SK-N-SH treated with all-trans-retinoic acid at 6 μM for 48 hours (cell line): ENCODE measurements around the gene MTFP1.
"Not testable (repeated sequence)": the region's sequence is repeated elsewhere in the genome, so short reads cannot be mapped to it uniquely, and the experiment has no call there.

Experiments
- ATAC-seq: fragments of 200-7000 bp; cut with Tn5 transposase; 3 replicates; pipeline ENCODE4 v1.9.1; 2020; ENCODE audit warnings: mild to moderate bottlenecking, moderate library complexity
- ARNTL ChIP-seq: fragments of 450-650 bp; formaldehyde crosslinking; IDR thresholded peaks from 2 replicates; pipeline ENCODE4 v1.5.0; 2020; ENCODE audit warnings: low read depth, mild to moderate bottlenecking, moderate library complexity, borderline replicate concordance
- BACH2 ChIP-seq: fragments of 250-450 bp; sonication (Bioruptor Pico); IDR thresholded peaks from 2 replicates; pipeline ENCODE4 v1.9.0; 2021; ENCODE audit warnings: mild to moderate bottlenecking, borderline replicate concordance
- CREB5 ChIP-seq: fragments of 250-450 bp; sonication (Bioruptor Pico); IDR thresholded peaks from 2 replicates; pipeline ENCODE4 v1.5.1; 2020; ENCODE audit warnings: low read depth, mild to moderate bottlenecking, moderate library complexity
- CSDC2 ChIP-seq: fragments of 250-450 bp; sonication (Bioruptor Pico); IDR thresholded peaks from 2 replicates; pipeline ENCODE4 v1.5.0; 2020; ENCODE audit warnings: mild to moderate bottlenecking, moderate library complexity
- CSRNP3 ChIP-seq: fragments of 250-450 bp; sonication (Bioruptor Pico); IDR thresholded peaks from 2 replicates; pipeline ENCODE4 v1.5.1; 2021; ENCODE audit warnings: mild to moderate bottlenecking, moderate library complexity
- GLIS3 ChIP-seq: fragments of 250-450 bp; sonication (Bioruptor Pico); IDR thresholded peaks from 2 replicates; pipeline ENCODE4 v1.5.0; 2020; ENCODE audit warnings: mild to moderate bottlenecking, moderate library complexity
- ISL1 ChIP-seq: fragments of 250-450 bp; sonication (Bioruptor Pico); IDR thresholded peaks from 2 replicates; pipeline ENCODE4 v2.1.2; 2022; ENCODE audit warnings: mild to moderate bottlenecking, moderate library complexity
- PATZ1 ChIP-seq: fragments of 250-450 bp; sonication (Bioruptor Pico); IDR thresholded peaks from 2 replicates; pipeline ENCODE4 v1.8.0; 2020; ENCODE audit warnings: mild to moderate bottlenecking, moderate library complexity, borderline replicate concordance
- PPARA ChIP-seq: fragments of 250-450 bp; sonication (Bioruptor Pico); IDR thresholded peaks from 2 replicates; pipeline ENCODE4 v1.5.0; 2020; ENCODE audit warnings: mild to moderate bottlenecking, borderline replicate concordance
- RARB ChIP-seq: fragments of 250-450 bp; sonication (Bioruptor Pico); IDR thresholded peaks from 2 replicates; pipeline ENCODE4 v1.8.0; 2021; ENCODE audit warnings: mild to moderate bottlenecking, moderate library complexity
- SNAI2 ChIP-seq: fragments of 250-450 bp; sonication (Bioruptor Pico); IDR thresholded peaks from 2 replicates; pipeline ENCODE4 v1.5.0; 2020; ENCODE audit warnings: mild to moderate bottlenecking, moderate library complexity
- TCF4 ChIP-seq: fragments of 250-450 bp; sonication (Bioruptor Pico); IDR thresholded peaks from 2 replicates; pipeline ENCODE4 v1.8.0; 2021; ENCODE audit warnings: mild to moderate bottlenecking, moderate library complexity, borderline replicate concordance
- TOX ChIP-seq: fragments of 250-450 bp; sonication (Bioruptor Pico); IDR thresholded peaks from 2 replicates; pipeline ENCODE4 v1.8.0; 2021; ENCODE audit warnings: mild to moderate bottlenecking, moderate library complexity, borderline replicate concordance
- ZFP3 ChIP-seq: fragments of 250-450 bp; sonication (Bioruptor Pico); IDR thresholded peaks from 2 replicates; pipeline ENCODE4 v1.5.0; 2020; ENCODE audit warnings: mild to moderate bottlenecking, moderate library complexity
- ZNF70 ChIP-seq: fragments of 450-650 bp; formaldehyde crosslinking; IDR thresholded peaks from 2 replicates; pipeline ENCODE4 v1.5.0; 2020; ENCODE audit warnings: mild to moderate bottlenecking, moderate library complexity
- ZNF8 ChIP-seq: fragments of 450-650 bp; formaldehyde crosslinking; IDR thresholded peaks from 2 replicates; pipeline ENCODE4 v1.5.0; 2020; ENCODE audit warnings: mild to moderate bottlenecking, moderate library complexity
- TF ChIP-seq, protein P1 (sequence below): fragments of 250-450 bp; sonication (Bioruptor Pico); IDR thresholded peaks from 2 replicates; pipeline ENCODE4 v1.5.0; 2020; ENCODE audit warnings: mild to moderate bottlenecking, moderate library complexity

The MTFP1 gene

GRCh38 chr22:30455075-30455840 is 29.7 kb downstream of the MTFP1 start (continued):
- TF ChIP-seq, protein P1, sequence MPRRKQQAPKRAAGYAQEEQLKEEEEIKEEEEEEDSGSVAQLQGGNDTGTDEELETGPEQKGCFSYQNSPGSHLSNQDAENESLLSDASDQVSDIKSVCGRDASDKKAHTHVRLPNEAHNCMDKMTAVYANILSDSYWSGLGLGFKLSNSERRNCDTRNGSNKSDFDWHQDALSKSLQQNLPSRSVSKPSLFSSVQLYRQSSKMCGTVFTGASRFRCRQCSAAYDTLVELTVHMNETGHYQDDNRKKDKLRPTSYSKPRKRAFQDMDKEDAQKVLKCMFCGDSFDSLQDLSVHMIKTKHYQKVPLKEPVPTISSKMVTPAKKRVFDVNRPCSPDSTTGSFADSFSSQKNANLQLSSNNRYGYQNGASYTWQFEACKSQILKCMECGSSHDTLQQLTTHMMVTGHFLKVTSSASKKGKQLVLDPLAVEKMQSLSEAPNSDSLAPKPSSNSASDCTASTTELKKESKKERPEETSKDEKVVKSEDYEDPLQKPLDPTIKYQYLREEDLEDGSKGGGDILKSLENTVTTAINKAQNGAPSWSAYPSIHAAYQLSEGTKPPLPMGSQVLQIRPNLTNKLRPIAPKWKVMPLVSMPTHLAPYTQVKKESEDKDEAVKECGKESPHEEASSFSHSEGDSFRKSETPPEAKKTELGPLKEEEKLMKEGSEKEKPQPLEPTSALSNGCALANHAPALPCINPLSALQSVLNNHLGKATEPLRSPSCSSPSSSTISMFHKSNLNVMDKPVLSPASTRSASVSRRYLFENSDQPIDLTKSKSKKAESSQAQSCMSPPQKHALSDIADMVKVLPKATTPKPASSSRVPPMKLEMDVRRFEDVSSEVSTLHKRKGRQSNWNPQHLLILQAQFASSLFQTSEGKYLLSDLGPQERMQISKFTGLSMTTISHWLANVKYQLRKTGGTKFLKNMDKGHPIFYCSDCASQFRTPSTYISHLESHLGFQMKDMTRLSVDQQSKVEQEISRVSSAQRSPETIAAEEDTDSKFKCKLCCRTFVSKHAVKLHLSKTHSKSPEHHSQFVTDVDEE (CRISPR knock-in tag): no peak
- TF ChIP-seq CSRNP3 (CRISPR knock-in tag): no peak
- no peak for TF ChIP-seq GLIS3 (CRISPR knock-in tag)
- no peak for TF ChIP-seq ARNTL (CRISPR knock-in tag)
- no peak for TF ChIP-seq CSDC2 (CRISPR knock-in tag)

DNA sequence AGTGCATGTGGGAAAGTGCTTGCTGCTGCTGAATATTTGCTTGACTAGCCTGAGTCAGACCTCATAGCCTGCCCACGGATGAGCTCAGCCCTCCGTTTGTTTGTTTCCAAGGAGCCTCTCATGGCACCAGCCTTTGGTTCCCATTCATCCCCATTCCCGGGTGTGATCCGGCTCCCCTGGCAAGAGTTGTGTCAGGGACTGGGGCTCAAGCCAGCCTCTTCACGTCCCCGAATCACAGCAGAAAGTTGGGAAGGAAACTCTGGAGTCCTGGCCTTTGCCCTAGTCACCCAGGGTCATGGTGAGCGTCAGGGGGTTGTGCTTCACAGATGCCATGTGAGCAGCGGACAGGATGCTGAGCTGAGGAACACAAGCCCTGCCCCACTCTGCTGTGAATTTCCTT is 32.4 kb downstream of the MTFP1 start:
- no peak for ATAC-seq
- TF ChIP-seq TCF4 (CRISPR knock-in tag) (no peak), CSRNP3 (CRISPR knock-in tag) (no peak), PPARA (CRISPR knock-in tag) (no peak), BACH2 (CRISPR knock-in tag) (no peak), GLIS3 (CRISPR knock-in tag) (no peak), SNAI2 (CRISPR knock-in tag) (no peak), ARNTL (CRISPR knock-in tag) (no peak), ZNF70 (CRISPR knock-in tag) (no peak), CREB5 (CRISPR knock-in tag) (no peak), RARB (no peak)

DNA sequence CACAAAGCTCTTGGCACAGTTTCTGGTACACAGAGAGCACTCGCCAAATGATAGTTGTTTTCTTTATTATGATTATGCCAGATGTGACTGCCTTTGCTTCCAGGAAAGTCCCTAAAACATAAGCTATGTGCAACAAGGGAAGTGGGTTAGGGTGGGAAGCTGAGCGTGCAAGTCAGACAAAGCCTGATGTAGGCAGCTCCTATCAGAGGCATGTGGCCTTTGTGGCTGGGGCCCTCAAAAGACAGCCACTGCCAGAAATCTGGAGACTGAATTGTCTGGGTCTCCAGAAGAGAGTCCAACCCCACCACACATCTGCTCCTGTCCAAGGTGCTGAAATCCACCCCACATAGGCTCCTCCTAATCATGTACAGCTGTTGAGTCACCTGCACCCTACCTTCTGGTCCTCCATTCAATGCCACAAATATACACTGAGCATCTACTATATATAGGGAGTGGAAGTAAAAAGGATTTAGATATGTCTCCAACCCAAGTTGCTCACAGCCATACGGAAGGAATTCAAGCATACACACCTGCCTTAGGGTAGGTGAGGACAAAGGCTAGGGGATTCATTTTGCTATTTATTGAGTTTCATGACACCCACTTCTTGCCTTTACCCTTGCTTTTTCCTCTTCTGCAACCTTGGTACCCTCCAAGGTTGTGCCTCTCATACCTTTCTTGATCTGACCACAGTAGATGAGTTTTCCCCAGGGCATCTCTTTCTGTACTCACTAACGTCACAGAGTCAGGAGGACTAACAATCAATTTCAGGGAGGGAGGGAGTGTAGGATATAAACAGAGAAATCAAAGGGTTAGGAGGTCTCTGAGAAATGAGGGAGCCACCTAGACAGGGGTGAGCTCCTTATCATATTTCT is 33.8 kb downstream of the MTFP1 start:
- no peak for TF ChIP-seq ZNF8 (CRISPR knock-in tag)
- TF ChIP-seq ZNF70 (CRISPR knock-in tag): peak; percentile 92
- TF ChIP-seq PATZ1 (CRISPR knock-in tag): no peak
- TF ChIP-seq, all 23 proteins: peak for 1
- no peak for ATAC-seq

DNA sequence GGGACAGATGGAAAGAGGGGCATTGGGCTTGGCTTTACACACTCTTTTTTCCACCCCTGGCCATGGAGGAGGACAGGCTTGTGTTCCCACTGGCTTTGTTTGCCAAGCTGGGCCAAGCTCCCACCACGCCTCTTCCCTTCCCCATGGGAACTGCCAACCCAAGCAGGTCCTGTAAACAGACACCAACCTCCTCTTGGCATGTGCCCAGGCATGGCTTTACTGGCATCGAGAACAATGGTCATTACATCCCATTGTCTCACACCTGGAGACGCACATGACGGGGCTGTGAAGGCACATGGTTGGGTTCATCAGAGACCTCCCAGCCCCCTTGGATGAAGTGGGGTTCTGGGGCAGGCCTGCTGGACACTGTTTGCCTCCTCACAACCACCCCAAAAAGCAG is 34.6 kb downstream of the MTFP1 start:
- TF ChIP-seq TOX (CRISPR knock-in tag) (no peak), ISL1 (CRISPR knock-in tag) (no peak), ZFP3 (CRISPR knock-in tag) (no peak), BACH2 (CRISPR knock-in tag) (no peak), ARNTL (CRISPR knock-in tag) (no peak)
- TF ChIP-seq, all 23 proteins: peak for 0

DNA sequence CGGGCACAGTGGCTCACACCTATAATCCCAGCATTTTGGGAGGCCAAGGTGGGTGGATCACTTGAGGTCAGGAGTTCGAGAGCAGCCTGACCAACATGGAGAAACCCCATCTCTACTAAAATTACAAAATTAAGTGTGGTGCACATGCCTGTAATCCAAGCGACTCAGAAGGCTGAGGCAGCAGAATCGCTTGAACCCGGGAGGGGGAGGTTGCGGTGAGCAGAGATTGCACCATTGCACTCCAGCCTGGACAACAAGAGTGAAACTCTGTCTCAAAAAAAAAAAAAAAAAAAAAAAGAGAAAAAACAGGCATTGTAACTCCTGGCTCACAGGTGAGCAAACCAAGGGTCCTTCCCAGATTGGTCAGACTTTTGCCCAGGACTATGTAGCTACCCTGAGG is 35.0 kb downstream of the MTFP1 start:
- not testable (repeated sequence) for ATAC-seq

More for the DNA sequence above, 34.6 kb downstream of the MTFP1 start:
- ATAC-seq: no peak
